Stimulated activated CD4-positive, alpha-beta T cell treated with anti-CD3 and anti-CD28 coated beads, Interleukin-1b, Interleukin-23, amount 100 ng/mL, for 48 hours (primary cell): Measurements from ENCODE around the gene SRGAP1.

Experiments
- DNase-seq: peaks from one replicate; pipeline ENCODE4 v3.0.0-alpha.2; 2020

SRGAP1 gene

GRCh38 chr12:63941166-63941800 is 96.8 kb downstream of the SRGAP1 start:
- no peak for DNase-seq

- no peak for DNase-seq
Measured at GRCh38 chr12:63941879-63942278, 97.4 kb downstream of the SRGAP1 start.

- no peak for DNase-seq
Measured at GRCh38 chr12:63942464-63943241, 98.2 kb downstream of the SRGAP1 start.

GRCh38 chr12:63944034-63944579 is 99.6 kb downstream of the SRGAP1 start:
- no peak for DNase-seq

- no peak for DNase-seq
Measured at GRCh38 chr12:63944586-63945228, 100.2 kb downstream of the SRGAP1 start.

GRCh38 chr12:63945777-63946176 is 101.3 kb downstream of the SRGAP1 start:
- no peak for DNase-seq

GRCh38 chr12:63948211-63948610 is 103.7 kb downstream of the SRGAP1 start:
- no peak for DNase-seq

- no peak for DNase-seq
Measured at GRCh38 chr12:63949902-63950301, 105.4 kb downstream of the SRGAP1 start.

- no peak for DNase-seq
Measured at GRCh38 chr12:63952995-63953394, 108.5 kb downstream of the SRGAP1 start.

GRCh38 chr12:63955831-63956666 is 111.5 kb downstream of the SRGAP1 start:
- DNase-seq: no peak

GRCh38 chr12:63957496-63957895 is 113.0 kb downstream of the SRGAP1 start:
- no peak for DNase-seq

- no peak for DNase-seq
Measured at GRCh38 chr12:63958876-63959580, 114.5 kb downstream of the SRGAP1 start.

- DNase-seq: no peak
Measured at GRCh38 chr12:63961048-63961447, 116.5 kb downstream of the SRGAP1 start.

GRCh38 chr12:63961543-63961942 is 117.0 kb downstream of the SRGAP1 start:
- DNase-seq: no peak

GRCh38 chr12:63963868-63964267 is 119.4 kb downstream of the SRGAP1 start:
- no peak for DNase-seq

GRCh38 chr12:63964301-63964700 is 119.8 kb downstream of the SRGAP1 start:
- DNase-seq: no peak

GRCh38 chr12:63965936-63966605 is 121.6 kb downstream of the SRGAP1 start:
- DNase-seq: no peak

GRCh38 chr12:63966606-63966975 is 122.1 kb downstream of the SRGAP1 start:
- no peak for DNase-seq

GRCh38 chr12:63967358-63968145 is 123.1 kb downstream of the SRGAP1 start:
- DNase-seq: no peak

GRCh38 chr12:63968673-63969072 is 124.2 kb downstream of the SRGAP1 start:
- no peak for DNase-seq

- DNase-seq: no peak
Measured at GRCh38 chr12:63976902-63977395, 132.4 kb downstream of the SRGAP1 start.
